ENCODE measurements around the gene C3orf62.

C3orf62 gene

DNA sequence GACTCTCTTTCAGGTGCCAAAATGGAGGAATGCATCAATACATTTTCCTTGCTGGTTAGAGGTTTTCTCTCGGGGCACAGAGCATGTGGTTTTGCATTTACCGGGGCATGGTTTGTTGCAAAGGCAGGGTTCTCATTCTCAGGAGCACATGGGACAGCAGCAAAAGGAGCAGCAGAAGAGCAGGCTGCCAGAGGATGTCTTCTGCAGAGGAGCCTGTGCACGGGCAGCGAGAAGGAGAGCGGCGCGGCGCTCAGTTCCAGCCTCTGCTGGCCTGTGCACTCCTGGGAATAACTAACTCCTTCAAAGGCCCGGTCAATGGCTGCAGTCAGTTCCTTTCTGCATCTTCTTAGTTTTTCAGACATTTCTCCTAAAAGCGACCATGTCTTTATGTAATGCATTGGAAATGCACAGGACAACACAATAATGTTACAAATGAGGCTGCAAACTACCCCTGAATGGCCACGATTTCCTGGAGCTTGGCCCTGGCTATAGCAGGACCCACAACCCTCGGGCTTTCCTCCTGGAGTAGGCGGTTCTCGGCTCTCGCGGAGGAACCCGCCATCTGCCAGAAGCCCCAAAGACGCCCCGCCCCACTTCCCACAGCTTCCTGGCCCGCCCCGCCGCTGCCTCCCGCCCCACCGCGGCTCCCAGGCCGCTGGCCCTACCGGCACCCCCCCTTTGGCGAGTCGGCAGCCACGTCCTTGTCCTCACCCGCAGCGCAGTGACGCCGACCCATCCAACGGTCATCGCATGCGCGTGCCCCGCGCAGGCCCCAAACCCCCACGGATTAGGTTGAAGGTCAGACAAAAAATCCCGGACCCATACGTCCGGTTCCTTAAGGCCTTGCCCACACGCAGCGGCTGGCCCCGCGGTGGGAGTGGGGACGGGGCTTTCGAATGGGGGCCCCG lies at the start of gene C3orf62:
Gene C3orf62 (minus strand): TSS at position 758 of the 908 bp plus-strand sequence. CDS start 360 bp downstream, at position 398.
- DNase-seq, result no peak

DNA sequence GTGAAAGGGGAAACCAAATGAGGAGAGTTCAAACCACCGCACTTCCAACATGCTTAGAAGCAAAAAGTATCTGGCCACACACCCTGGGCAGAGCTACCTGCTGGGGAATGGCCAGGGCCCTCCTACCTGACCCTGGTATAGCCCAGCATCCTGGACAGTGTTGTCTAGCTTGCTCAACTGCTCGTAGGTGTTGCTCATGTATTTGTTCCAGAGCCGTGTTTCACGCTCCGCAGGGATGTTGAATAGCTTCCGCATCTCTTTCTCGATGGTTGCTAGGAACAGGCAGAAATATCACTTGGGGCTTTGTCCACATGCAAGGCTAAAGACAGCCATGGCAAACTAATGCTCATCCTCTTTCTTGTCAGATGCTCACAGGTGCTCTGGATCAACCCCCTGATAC lies 47.7 kb upstream of the C3orf62 start:
- no peak for DNase-seq

DNA sequence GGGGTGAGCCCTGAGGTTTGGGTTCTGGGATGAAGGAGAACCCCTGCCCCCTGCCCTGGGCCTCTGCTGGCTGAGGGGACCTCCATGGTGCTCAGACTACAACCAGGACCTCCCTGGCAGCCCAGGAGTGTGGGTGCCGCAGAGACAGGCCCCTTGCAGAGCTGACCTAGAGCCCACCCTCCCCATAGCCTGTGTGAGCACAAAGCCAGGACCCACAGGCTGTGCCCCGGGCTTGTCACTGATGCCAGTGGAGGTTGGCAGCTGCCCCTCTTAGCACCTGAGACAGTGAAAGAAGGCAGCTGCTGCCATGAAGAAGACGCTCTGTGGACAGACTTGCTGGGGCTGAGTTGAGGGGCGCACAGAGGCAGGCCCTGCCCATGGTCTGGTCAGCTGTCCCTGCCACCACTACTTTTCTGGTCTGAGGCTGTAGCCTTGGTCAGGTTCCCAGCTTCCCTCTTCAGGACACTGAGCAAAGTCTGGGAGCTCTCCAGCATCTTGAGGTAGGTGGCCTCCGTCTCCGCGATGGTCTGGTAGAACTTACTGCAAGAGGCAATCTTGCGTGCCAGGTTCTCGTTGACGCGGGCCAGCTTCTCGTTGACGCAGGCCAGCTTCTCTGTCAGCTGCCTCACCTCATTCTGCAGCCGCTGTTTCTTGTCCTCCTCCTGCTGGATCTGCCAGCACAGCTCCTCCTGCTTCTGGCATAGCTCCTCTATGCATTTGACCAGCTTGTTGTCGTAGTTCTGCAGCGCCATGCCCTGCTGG lies 39.8 kb upstream of the C3orf62 start:
- no peak for DNase-seq

DNA sequence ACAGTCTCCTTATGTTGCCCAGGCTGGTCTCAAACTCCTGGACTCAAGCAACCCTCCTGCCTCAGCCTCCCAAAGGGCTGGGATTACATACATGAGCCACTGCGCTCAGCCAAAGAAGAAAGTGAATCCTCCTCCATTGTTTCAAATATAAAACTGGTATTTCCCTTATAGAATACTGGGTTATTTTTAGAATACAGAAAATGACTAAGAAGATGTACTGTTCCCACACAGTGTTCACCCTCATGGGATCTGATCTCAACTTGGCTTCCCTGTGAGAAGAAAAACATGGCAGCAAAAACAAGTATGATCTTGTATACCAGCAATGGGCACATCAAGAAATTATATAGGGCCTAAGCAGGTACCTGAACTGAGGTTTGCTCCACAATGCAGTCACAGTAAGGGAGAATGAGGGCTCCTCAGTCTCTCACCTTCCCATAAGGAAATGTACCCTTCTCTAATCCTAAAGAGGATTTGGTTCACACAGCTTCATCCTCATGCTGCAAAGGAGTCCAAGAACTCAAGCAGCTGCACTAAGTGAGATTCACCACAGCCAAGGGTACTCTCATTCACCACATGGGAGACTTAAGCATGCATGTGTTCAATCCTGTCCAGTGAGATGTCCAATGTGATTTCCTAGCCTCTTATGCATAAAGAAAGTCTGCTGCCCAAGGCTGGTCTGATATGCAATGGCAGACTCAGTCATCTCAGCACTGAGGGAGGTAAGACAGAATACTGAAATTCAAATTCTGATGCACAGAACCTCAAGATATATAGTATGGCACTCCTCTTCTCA lies 37.1 kb upstream of the C3orf62 start:
- no peak for DNase-seq

DNA sequence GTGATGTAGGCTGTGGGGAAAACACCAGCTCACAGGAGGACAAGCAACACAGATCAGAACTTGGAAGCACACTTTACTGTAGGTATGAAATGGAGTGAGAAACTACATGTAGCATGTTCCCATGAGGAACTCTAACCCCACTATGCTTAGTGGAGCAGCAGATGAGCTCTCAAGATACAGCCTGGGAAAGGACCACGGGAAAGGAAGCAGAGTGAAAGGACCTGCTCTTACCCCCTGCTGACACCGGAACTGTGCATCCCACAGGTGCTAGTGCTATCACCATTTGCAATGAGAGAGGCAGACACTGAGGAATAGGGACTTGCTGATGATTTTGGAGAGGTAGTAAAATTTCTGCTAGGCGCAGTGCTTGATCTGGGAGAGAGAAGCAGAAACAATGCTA lies 34.3 kb upstream of the C3orf62 start:
- DNase-seq, result no peak

DNA sequence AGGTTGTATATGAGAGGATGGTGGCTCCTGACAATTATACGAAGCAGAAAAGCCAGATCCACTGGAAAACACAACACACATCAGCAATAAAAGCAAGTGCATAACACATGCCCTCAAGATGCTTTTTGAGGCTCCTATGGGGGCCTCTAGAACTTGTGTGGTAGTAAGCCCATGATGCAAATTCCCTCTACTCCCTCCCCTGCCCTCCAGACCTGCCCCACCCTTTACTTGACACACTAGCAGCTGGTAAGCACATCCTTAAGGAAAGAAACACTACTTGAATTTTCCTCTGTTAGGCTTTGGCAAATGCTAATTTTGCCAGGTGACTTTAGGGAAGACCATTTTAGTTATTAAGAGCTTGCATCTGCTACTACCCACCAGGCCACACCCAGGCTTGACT lies 33.6 kb upstream of the C3orf62 start:
- no peak for DNase-seq

DNA sequence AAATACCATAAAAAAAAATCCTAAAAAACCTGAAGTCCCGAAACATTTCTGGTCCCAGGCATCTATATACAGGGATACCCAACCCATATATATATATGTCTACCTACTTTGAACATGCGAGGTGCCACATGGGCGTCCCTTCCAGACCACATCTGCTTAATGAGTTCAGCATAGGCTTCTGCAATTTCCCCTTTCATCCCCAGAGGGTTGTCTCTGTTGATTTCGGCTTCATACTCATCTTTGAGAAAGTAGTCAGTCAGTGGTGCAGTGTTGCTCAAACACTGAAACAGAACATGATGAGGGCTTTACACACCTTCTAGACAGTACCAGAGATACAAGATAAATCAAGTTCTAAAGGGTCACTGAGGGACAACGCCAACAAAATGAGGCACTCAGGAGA lies 28.6 kb upstream of the C3orf62 start:
- DNase-seq, result no peak

DNA sequence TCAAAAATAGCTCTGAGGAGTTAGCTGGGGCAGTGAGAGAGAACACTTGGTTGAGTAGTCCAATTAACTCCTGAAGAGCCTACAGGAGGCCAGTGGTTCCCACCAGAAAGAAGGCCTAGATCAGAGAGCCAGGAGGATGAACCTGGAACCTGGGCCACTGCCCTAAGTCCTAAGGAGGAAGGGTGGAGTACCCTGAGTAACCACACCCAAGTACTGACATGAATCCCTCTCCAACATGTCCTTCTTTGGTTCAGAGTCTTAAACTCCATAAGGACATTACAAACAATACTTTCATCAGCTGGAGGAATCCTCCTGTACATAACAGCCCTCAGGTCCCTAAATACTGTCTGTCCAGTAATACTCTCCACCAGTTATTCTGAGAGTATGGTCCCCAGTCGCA lies 25.6 kb upstream of the C3orf62 start:
- DNase-seq, result no peak

DNA sequence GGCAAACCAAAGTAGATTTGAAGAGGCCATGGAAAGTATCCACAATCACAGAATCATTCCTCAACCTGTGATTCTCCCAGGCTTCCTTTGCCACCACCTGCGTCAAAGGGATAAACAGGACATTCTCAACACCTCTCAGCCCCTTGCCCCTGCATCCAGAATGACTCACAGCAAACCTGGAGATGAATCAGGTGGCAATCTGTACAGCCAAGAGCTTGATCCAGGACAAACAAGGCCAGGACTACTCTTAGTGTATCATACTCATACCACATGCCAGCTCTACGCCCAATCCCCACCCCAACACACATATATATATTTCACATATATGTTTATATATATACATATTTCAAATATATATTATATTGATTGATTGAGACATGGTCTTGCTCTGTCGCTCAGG lies 23.6 kb upstream of the C3orf62 start:
- DNase-seq, result no peak

DNA sequence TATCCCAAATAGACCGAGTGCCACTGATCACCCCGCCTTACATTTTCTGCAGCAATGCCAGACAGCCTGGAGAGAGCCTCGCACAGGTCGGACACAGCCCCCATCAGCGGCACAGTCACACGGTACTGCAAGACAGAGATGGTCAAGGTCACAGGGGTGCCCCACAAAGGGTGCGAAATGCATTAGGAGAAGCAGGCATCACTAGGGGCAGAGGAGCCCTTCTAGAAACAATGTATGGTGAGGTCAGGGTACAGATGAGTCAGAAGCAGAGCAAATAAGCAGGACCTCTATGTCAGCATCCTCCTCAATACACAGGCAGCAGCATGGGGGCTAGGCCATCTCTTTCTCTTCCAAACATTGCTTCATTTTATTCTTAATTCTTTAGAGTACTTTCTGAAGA lies 21.5 kb upstream of the C3orf62 start:
- no peak for DNase-seq

DNA sequence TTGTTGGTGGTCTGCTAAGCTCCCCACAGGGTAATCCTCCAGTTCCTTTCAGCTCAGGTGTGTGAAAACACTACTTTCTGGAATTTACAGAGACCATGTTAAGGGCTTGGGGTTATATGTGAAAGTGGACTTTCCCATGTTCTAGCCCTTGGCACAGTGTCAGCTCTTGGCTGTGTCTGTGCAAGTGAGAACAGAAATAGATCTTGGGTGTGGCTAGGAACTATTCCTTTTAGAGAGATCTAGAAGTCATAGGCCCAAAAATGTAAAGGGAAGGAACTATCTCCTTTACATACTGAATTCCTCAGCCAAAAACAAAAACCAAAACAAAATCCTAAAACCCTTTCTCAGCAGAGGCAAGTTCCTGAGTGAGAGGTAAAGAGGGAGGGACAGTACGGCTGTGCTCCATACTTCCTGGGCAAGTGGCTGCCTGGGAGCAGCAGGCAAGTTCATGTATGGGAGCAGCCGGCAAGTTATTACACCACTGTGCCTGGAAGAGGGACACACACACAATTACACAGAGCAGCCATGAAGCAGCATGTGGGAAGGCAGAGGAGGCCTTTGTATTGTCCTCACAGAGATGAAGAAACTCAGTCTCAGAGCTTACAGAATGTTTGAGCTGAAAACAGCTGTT lies 19.9 kb upstream of the C3orf62 start:
- no peak for DNase-seq

DNA sequence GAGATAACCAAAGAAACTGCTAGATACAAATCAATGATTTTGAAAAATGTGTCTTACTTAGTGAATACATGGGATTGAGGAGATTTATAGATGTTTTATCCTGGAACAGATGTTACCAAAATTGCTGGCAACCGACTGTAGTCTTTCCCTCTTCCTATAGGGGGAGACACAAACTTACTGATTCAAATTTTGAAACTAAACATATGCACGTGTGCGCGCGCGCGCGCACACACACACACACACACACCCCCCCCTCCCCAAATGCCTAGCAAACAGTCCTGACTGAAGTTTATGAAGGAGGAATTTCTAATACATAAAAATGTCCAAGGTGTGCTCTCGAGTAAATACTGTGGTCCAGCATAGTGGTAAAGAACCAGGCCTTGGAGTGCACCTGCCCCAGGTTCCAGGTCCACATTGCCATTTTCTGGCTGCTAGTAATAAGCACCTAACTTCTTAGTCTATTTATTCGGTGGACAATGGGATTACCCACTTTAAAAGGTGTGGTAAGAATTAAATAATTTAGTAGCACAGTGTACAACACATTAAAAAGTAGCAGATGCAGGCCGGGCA lies 18.5 kb upstream of the C3orf62 start:
- no peak for DNase-seq

DNA sequence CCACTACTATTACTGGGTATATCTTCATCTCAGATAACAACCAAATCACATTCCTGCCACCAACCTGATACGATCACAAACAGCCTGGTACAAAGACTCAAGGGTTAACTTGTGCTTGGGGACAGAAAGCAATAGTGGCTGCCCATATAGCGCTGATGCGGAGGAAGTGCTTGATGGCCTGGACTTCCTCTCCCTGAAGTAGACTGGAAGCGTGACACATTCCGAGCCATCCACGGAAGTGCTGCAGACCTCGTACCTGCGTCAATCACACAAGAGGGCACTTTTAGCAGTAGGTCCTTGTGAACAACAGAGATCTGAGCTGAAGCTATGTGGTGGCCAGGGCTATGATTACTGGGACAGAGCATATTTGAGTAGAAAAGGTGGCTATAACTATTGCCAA lies 17.3 kb upstream of the C3orf62 start:
- DNase-seq, result no peak

DNA sequence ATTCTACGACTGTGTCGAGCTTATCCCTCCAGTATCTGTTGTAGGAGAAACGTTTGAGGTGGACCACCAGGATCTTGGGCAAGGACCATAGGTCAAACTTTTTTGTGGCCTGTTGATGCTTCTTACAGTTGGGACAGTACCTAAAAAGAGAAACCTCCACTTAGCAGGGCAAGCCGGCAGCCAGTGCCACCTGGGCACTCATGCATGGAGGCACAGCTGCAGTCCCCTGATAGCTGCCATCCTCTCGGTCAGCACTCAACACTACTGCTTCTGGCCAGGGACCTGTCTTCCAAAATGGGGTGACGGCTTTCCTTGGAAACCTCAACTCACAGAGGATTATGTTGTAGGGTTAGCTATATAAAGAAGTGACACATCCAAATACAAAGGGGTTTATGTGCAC lies 7.0 kb upstream of the C3orf62 start:
- no peak for DNase-seq

DNA sequence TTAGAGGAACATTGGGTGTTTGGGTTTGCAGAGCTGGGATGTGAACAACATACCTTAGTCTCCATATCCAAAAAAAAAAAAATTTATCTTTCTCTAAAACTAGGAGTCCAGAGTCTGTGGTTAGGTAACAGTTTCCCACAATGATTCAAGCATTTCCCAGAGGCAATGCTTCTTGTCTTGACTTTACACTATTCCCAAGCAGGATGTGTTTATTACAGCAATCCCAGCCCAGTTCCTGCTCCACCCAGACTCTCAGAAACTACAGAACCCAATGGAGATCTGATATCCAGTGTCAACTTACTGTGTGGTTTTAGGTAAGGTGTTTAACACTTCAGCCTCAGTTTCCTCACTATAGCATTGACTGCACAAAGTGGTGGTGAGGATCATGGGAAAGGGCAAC lies 2.3 kb upstream of the C3orf62 start:
- DNase-seq, result no peak

DNA sequence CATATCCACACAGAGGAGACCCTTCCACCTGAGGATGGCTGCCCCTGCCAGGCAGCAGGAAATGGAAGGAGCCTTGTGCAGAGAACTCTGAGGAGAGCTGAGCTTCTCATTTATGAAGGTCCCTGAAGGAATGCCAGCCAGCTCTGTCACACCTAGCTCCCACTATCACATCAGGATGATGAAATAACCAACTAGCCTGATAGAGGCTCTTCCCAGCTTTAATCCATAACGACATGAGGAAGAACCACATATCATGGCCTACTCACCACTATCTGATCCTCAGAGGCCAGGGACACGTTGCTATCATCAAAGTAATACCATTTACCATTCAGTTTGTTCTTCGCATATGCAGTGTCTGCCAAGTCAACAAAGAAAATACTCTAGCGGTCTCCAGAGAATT lies 1.5 kb upstream of the C3orf62 start:
- DNase-seq, result no peak

DNA sequence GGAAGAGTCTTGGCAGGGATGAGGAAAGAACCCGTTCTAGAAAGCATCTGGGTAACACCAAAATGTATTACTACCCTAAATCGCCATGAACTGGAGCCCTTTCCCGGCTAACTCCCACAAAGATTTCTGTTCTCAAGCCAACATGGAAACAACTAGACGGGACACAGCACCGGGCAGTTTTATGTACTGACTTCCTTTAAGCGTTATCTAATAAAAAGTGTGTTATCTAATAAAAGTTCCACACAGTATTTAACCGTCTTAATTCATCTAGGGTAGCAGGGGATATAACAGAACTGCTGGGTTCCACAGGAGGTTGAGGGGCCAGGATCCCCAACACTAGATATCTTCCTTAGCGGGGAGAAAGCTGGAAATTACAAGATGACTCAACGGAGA lies 347 bp upstream of the C3orf62 start:
- no peak for DNase-seq

DNA sequence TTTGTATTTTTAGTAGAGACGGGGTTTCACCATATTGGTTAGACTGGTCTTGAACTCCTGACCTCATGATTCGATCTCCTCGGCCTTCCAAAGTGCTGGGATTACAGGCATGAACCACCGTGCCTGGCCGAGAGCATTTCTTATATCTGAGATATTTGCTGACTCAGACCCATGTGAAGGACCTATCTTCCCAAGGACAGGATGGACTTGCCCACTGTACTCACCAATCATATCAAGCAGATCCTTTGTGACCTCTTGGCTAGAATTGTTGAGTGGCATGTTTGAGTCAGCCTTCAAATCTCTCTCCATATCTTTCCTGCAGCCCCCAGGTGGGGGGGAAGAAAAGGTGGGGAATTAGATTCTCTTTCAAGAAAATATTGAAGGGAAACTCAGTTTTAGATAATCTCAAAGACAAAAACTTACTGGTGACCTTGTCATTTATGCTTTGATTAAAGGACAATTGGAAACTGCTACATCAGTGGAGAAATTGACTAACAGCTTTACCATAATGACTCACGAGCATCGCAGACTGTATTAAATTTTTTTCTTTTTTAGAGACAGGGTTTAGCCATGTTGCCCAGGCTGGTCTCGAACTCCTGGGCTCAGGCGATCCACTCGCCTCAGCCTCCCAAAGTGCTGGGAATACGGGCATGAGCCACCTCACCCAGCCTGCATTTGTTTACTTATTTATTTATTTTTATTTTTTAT lies 3.1 kb downstream of the C3orf62 start:
- DNase-seq, result no peak

DNA sequence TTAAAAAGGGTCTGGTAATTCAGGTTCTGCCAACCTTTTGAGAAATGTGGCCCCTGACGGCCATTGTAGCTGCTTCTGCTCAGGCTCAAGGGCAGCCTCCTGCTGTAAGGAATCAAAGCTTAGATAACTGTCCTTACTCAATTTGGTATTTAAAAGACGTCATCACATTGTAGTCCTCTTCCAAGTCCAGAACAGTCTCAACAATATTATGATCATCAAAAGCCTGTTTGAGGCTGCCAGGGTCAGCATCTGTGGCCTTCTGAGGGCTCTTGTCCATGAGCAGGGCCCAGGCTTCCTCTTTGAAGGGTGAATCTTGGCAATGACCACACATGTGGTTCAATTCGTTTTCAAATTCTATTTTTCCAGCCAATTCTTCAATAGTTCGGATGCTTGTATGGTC lies 6.0 kb downstream of the C3orf62 start:
- DNase-seq, result no peak

DNA sequence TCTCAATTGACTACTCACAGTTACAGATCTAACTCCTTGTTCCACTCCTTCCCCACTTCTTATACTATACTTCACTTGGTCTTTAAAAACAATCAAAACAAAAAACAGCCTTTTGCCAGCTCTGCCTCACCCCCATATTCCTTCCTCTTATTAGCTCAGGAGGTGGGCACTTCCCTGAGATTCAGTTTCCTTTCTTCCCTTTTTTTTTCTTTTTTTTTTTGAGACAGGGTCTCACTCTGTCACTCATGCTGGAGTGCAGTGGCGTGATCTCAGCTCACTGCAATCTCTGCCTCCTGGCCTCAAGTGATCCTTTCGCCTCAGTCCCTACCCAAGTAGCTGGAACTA lies 6.9 kb downstream of the C3orf62 start:
- no peak for DNase-seq

DNA sequence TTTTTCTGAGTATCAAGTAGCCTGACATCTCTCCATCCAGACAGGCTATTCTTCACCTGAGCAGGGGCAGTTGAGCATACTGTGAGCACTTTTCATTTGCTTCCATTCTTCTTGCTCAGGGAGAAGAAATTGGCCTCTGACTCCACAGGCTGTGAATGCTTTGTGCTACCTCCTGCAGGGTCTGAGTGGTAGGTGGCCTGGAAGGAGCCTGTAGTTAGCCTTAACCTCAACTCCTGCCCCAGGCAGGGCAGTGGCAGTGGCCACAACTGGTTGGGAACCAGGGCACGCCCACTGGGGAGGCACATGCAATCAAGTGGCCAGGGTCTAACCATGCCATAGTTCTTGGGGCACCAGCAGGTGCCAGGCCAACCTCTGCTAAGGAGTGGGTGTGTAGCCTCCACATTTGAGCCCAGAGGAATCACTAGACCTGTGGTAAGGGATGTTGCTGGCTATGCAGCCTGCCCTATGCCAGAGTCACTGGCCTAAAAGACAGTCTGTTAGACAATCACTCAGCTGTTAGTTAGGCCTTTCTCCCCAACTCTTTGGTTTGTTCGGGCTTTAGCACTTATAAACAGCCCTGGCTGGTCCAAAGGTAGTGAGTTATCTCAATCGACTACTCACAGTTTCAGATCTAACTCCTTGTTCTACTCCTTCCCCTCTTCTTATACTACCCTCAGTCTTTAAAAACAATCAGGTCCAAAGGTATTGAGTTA lies 7.4 kb downstream of the C3orf62 start:
- DNase-seq, result no peak
